ENCODE data around the gene OTUB1. TPM values are rescaled to one million over a fixed set of nuclear protein-coding genes. Genes with fewer than 3 reads are reported as not detected.

The OTUB1 gene
- total and polyA plus RNA-seq, 2 of the 4 experiments (the other 2 are of a cell fraction): 69.0 to 168 TPM

GRCh38 chr11:64009710-64010109, 23.5 kb downstream of the OTUB1 start:
- Histone ChIP-seq H3K18ac (ENCODE audit: low read depth, low read length) (no peak overlapping the region), H3K27ac (ENCODE audit: insufficient read depth, low read length) (no peak overlapping the region), H2AK9ac (replicated peaks; ENCODE audit: low read depth, low read length, poor library complexity) (no peak overlapping the region), H3K4me3 (ENCODE audit: insufficient read depth, low read depth, low read length) (no peak overlapping the region), H3K9ac (ENCODE audit: low read depth, low read length) (no peak overlapping the region), H4K20me1 (ENCODE audit: insufficient read depth, low read length) (no peaks in the 10 kb centered on the region), H3K14ac (replicated peaks; ENCODE audit: low read depth, low read length) (no peak overlapping the region), H3K9me3 (ENCODE audit: control insufficient read depth, insufficient read depth, low read length) (no peaks in the 10 kb centered on the region), H2BK120ac (ENCODE audit: low read depth, low read length) (no peak overlapping the region), H3K4me1 (ENCODE audit: control insufficient read depth, insufficient read depth, low read length) (peaks cover 10% of the 10 kb centered on the region), H3K4ac (ENCODE audit: low read depth, low read length) (no peak overlapping the region), H3K9me1 (ENCODE audit: insufficient read depth, low read length) (no peaks in the 10 kb centered on the region), H3K23ac (ENCODE audit: low read depth, low read length) (no peak overlapping the region), H2BK5ac (ENCODE audit: low read depth, low read length, poor library complexity, severe bottlenecking) (no peak overlapping the region), H2BK20ac (ENCODE audit: low read depth, low read length) (no peak overlapping the region), H3K79me1 (ENCODE audit: low read depth in 1 of 2, low read length in 2 of 2) (no peaks in the 10 kb centered on the region), H2AK5ac (ENCODE audit: low read depth, low read length) (no peak overlapping the region), H4K8ac (ENCODE audit: low read depth in 2 of 2, low read length in 2 of 2) (no peak overlapping the region), H3K27me3 (ENCODE audit: control insufficient read depth, insufficient read depth, low read length) (no peaks in the 10 kb centered on the region), H3K4me2 (ENCODE audit: low read depth, low read length) (no peak overlapping the region), H3K36me3 (ENCODE audit: control insufficient read depth, insufficient read depth, low read length) (no peaks in the 10 kb centered on the region), H3K56ac (ENCODE audit: extremely low read depth, insufficient read depth, low read length) (no peak overlapping the region), H2BK15ac (ENCODE audit: low read depth, low read length) (no peak overlapping the region), H4K5ac (ENCODE audit: low read depth, low read length) (no peak overlapping the region), H2AFZ (replicated peaks; ENCODE audit: low read length, poor library complexity) (no peak overlapping the region), H4K91ac (ENCODE audit: insufficient read depth, low read depth, low read length) (no peak overlapping the region)
- dilution Hi-C loops (cut with HindIII; ENCODE audit: low sequenced_read_pairs, unreplicated experiment): no loop called here
- intact Hi-C loops (cut with micrococcal nuclease): loop anchor here (10.0 kb wide), 1 partner anchor 295 kb away; the partner anchor contains the start of genes CATSPERZ and ESRRA
- ATAC-seq (ENCODE audit: low read depth): no peak
- TF ChIP-seq RFX5 (IDR thresholded peaks at IDR 0.05; ENCODE audit: low read depth, low read length): no peak
- TF ChIP-seq RCOR1 (IDR thresholded peaks at IDR 0.05; ENCODE audit: insufficient replicate concordance, low read length): no peak
- TF ChIP-seq BHLHE40 (IDR thresholded peaks at IDR 0.05; ENCODE audit: low read depth, low read length): no peak
- TF ChIP-seq FOS (IDR thresholded peaks at IDR 0.05; ENCODE audit: low read depth, low read length): no peak
- TF ChIP-seq RAD21 (IDR thresholded peaks at IDR 0.05; ENCODE audit: low read length): no peak
- no peak for TF ChIP-seq NFE2L2 (IDR thresholded peaks at IDR 0.05; ENCODE audit: low read depth, low read length)
- no peak for TF ChIP-seq MXI1 (IDR thresholded peaks at IDR 0.05; ENCODE audit: borderline replicate concordance, low read depth, low read length)
- no peak for TF ChIP-seq MAFK (IDR thresholded peaks at IDR 0.05; ENCODE audit: low read depth, low read length)
- no peak for TF ChIP-seq CEBPB (IDR thresholded peaks at IDR 0.05; ENCODE audit: low read depth, low read length)
- no peak for TF ChIP-seq SMC3 (IDR thresholded peaks at IDR 0.05; ENCODE audit: low read depth, low read length)
- TF ChIP-seq, protein P1, sequence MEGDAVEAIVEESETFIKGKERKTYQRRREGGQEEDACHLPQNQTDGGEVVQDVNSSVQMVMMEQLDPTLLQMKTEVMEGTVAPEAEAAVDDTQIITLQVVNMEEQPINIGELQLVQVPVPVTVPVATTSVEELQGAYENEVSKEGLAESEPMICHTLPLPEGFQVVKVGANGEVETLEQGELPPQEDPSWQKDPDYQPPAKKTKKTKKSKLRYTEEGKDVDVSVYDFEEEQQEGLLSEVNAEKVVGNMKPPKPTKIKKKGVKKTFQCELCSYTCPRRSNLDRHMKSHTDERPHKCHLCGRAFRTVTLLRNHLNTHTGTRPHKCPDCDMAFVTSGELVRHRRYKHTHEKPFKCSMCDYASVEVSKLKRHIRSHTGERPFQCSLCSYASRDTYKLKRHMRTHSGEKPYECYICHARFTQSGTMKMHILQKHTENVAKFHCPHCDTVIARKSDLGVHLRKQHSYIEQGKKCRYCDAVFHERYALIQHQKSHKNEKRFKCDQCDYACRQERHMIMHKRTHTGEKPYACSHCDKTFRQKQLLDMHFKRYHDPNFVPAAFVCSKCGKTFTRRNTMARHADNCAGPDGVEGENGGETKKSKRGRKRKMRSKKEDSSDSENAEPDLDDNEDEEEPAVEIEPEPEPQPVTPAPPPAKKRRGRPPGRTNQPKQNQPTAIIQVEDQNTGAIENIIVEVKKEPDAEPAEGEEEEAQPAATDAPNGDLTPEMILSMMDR (conservative IDR thresholded peaks at IDR 0.05; ENCODE audit: low read depth, low read length): no peak
- TF ChIP-seq POLR2A (IDR thresholded peaks at IDR 0.05; ENCODE audit: low read depth, low read length): no peak
- BruUV-seq (replicated peaks): no TSS peak
- 100% methylated on average over 3 of the region's 8 CpGs; no CpG with 5 or more reads in 1 of the 2 experiments for WGBS, 2 experiments (ENCODE audit: extremely low coverage in 2 of 2, insufficient read length in 1 of 2)
- CTCF ChIA-PET: no interaction called here
- POLR2A ChIA-PET (ENCODE audit: unreplicated experiment): no interaction called here
- in situ Hi-C loops (cut with MboI; ENCODE audit: low sequenced_read_pairs): no loop called here
- DNase-seq: no peak
